NCI-H2107 (cell line): Measurements from ENCODE around the gene STARD4.
A peak's percentile ranks its signal among the peaks of the same experiment; 100 is the strongest.

Source experiments
- DNase-seq: peaks from one replicate; lab custom pipeline; 2025; lab: John Stamatoyannopoulos, UW

Gene STARD4

DNA sequence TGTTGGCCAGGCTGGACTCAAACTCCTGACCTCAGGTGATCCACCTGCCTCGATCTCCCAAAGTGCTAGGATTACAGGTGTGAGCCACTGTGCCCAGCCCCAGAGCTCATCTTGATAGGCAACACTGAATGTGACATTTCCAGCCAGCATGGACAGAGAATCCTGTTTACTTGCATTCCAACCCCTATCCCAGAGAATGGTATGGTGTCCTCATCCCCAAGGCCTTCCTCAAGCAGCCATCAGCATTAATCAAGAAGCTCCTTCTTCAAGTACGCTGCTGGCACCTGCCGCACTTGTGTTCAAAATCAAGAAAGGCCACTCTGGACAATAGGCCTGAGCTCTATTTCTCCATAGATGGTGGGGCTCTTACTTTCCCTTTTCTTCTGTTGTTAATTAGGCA is 40.2 kb downstream of the STARD4 start:
- no peak for DNase-seq

DNA sequence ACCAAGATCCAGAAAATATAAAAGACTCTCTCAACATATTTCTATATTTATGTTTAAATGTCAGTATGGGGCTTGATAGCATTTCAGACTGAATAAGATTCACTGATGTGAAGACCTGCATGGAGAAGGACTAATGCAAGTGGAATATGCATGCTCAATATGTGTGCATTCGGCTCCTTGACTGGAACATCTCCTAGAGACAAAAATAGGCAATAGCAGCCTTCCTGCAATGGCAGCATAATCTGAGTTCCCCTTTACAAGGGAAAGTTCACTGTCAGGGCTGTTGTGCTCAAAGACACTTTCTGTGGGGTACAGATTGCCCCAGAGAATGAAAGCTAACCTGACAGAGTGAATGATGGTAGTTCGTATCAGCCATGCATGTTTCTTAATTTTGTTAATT is 42.4 kb downstream of the STARD4 start:
- DNase-seq = no peak

DNA sequence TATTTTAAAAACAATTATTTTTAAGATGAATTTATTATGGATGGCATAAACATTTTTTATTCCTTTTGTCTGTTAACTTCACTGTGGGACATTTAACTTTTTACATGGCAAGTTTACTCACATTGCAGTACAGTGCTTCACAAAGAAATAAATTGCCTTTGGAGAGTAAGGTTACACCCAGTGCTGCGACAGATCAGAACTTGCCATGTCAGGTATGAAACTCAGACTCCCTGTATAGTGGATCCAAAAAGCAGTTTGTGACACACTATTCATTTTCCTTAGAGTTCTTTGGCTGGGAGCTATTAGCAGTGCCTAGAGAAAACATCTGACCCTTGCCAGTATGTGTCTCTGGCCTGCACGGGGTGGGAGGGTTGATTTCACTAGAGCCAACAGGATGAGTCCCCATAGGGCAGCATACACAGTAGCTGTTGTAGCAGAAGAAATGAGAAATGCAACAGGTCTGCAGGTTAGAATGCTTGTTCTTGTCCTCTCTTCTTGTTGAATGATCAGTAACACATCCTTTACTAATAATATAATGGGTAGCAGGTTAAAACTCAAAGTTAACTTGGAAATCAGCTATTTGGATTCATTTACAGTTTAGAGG is 42.9 kb downstream of the STARD4 start:
- no peak for DNase-seq

DNA sequence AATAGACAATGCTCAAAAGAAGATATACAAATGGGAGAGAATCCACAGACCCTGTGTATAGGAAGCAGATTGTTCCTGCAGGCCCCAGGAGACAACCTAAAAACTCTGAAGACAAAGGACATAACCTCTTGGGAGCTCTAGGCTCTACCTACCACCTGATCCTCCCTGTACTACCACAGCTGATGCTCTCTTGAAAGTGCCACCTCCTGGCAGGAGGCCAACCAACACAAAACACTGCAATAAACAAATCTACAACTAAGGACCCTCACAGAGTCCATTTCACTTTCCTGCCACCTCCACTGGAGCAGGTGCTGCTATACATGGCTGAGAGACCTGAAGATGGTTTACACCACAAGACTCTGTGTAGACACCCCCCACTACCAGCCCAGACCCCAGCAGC is 49.0 kb downstream of the STARD4 start:
- DNase-seq = peak; percentile 37

DNA sequence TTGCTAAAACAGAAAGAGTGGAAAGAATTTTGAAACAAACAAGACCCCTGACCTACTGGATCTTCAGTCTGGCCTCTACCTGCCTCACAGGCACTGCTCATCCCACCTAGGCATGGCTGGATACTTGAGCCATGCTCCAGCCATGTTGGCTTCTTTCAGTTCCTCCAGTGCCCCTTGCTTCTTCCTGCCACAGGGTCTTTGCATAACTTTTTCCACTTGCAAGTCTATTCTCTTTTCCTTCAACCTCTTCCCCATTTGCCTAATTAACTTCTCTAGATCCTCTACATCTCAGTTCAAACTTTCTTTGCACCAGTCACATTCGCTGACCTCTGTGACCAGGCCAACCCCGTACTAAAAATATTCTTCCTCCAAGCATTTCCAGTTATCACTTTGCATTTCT is 50.4 kb downstream of the STARD4 start:
- DNase-seq = no peak

DNA sequence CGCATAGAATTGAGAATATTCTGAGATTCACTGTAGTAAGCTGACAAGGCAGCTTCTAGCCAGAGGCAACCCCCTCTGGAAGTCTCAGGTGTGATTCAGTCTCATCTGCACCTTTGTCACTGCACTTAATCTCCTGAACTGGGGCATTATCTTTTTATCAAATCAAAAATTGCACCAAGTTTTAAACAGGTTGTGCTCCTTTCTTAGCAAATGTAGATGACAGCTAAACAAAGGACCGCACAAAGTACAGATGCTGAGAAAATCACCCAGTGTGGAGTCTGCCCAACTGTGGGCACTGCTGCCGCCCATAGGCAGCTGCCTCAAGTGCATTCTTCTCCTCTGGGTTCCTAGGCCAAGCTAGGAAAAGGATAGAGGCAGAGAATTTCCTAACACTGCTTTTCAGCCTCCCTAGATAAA is 51.1 kb downstream of the STARD4 start:
- DNase-seq = peak; percentile 33

DNA sequence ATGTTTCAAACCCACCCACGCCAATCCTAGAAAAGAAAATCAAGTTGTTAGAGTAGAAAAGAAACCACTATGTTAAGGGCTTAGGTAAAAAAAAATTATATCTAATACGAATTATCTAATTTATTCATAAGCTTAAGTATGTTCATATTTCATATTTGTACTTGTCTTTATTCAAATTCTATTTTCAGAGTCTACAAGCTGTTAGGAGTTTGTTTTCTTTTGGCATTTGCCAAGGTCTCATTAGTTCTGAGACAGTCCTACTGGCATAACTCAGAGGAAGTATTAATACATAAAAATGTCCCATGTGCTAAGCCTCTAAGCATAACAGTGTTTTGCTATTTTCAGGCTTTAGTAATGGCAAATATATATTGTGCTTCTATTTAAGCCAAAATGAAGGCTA is 57.6 kb downstream of the STARD4 start:
- DNase-seq = no peak

DNA sequence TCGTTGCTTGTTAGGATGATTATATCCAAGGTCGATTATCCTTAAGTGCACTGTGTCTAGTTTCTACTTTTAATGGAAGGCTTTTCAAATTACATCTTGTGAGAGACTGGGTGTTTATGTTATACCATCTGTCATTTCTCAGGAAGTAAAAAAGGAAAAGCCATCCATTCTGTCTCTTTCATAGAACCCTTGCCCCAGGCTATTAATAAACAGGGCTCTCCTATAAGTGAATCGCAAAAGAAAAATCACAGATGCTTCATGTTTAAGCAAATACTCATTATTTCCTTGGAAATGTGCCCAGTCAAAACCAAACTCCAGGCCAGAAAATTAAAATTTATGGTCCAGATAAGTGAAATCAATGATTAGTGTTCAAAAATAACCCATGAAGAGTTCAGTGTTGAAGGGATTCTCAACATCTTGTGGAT is 58.1 kb downstream of the STARD4 start:
- no peak for DNase-seq

DNA sequence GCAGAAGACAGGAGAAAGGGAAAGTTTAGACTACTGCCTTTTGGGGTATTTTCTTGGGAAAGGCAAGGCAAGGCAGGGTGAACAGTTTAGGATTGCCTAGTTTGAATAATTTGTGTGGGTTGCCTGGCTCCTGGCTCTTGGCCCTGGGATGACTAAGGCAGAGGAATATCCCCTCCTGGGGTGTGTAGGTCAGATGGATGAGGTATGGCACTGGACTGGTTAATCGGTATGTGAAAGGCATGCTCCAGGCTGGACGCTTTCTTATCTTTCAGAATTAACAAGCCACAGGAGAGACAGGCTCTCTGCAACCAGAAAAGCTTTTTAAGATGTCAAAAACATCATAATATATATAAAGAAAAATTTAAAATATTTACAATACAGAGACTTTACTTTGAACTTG is 58.6 kb downstream of the STARD4 start:
- no peak for DNase-seq

DNA sequence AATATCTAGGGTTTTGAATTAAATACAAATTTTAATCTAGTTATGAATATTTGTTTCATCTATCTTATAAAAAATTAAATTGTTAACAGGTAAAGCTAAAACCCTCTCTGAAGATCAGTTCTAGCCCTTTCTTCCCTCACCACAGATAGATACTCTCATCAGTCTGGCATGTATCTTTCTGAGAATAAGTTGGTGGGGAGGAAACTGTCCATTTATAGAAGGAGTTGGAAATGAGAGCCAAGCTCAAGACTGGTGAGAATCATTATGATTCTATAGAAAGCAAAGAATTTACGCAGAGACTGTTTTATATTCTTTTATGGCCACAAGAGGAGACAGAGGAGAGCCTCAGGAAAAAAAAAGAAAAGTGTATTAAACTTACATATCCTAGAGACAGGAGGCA is 59.0 kb downstream of the STARD4 start:
- no peak for DNase-seq

DNA sequence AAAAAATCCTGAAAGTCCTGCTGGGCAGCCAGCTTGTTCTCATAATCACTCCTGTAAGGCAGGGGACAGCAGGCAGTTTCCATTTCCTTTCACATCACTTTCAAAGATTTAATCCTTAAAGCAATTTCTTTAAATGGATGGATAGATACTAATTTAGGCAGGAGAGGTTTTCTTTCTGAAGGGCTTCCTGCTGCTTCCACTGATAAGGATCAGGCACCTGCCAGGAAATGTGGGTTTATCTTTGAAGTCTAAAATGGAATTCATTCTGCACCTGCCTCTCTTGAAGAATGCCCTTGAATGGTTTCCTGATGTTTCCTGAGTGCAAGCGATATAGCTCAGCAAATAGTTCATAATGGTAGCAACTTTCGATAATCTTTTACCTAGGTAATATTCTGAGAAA is 64.5 kb downstream of the STARD4 start:
- DNase-seq = no peak

DNA sequence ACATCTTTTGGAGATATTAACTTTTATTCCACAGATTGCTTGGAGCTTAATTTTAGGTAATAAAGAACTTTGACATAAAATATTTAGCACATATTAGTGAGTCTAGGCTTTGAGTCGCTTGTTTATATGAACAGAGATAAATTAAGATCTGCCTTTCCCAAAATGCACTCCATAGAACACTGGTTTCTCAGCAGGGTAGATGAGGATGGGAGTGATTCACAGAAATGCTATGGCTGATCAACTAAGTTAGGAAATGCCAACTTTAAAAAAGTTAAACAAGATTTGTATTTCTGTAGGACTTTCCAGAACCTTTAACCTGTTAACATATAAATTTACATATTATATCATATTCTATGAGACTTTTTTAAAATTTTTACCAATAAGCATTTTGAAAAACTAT is 65.2 kb downstream of the STARD4 start:
- no peak for DNase-seq
